Upper lobe of right lung (tissue), 1 donor: ENCODE measurements around the gene RING1. TPM values are rescaled to one million over a fixed set of nuclear protein-coding genes. Genes with fewer than 3 reads are reported as not detected.
A peak's percentile ranks its signal among the peaks of the same experiment; 100 is the strongest.

Experiments
- ATAC-seq: fragments of 200-7000 bp; cut with Tn5 transposase; one replicate; pipeline ENCODE4 v1.9.1; 2020; ENCODE audit warnings: mild to moderate bottlenecking, moderate library complexity
- DNase-seq: peaks from one replicate; pipeline ENCODE4 v3.0.0-alpha.2; 2020
- H3K27ac ChIP-seq: fragments of 200-600 bp; one replicate; pipeline ENCODE4 v1.8.0; 2022
- H3K27me3 ChIP-seq: fragments of 200-600 bp; one replicate; pipeline ENCODE4 v1.8.0; 2022; ENCODE audit warnings: mild to moderate bottlenecking
- H3K36me3 ChIP-seq: fragments of 200-600 bp; one replicate; pipeline ENCODE4 v1.8.0; 2022
- H3K4me1 ChIP-seq: fragments of 200-600 bp; one replicate; pipeline ENCODE4 v1.8.0; 2022
- H3K4me3 ChIP-seq: fragments of 200-600 bp; one replicate; pipeline ENCODE4 v1.8.0; 2022; ENCODE audit warnings: mild to moderate bottlenecking
- H3K9me3 ChIP-seq: fragments of 200-600 bp; one replicate; pipeline ENCODE4 v1.8.0; 2022
- intact Hi-C: fragments of 100-400 bp; cut with DNase I; formaldehyde crosslinking; loops from one replicate; pipeline ENCODE4 v1.11.0; 2022
- total RNA-seq: library from RNA; stranded (reverse); fragmentation: NEBNext Ultra II Directional; extraction: Animal tissue kit (Norgen Biotek cat#: 25700); gene quantifications from one replicate; pipeline ENCODE4 v1.2.1, GENCODE V29; 2021
- TF ChIP-seq, protein P1 (sequence below): fragments of 200-600 bp; IDR thresholded peaks from one replicate; pipeline ENCODE4 v1.8.0; 2022; ENCODE audit warnings: antibody characterized with exemption
- donor health status: DM: no; HTN: yes; CAD: no; lungs with severe emphysema.

Gene RING1
- total RNA-seq, 1 donor from 2014 or later: 42.0 TPM

DNA sequence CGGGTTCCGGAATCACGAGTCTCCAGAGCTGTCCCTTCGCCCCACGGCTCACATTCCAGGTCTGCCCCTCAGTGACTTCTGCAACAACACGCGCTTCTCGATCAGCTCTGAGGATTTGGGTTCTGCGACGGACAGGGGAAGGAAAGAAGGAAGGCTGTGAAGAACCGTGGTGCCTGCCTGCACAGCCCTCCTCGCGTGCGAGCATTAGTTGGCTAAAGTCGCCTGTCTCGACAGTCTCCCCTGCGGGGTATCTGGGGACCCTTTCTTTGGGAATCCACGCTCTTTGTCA lies 40.3 kb downstream of the RING1 start:
- Histone ChIP-seq H3K4me1 (peaks cover 21% of the 10 kb centered on the region), H3K27me3 (no peaks in the 10 kb centered on the region), H3K9me3 (no peaks in the 10 kb centered on the region), H3K27ac (peak overlapping the region; percentile 81), H3K36me3 (peaks cover 18% of the 10 kb centered on the region), H3K4me3 (peak overlapping the region; percentile 59)
- DNase-seq (peak; percentile 69), ATAC-seq (peak; percentile 1)
- intact Hi-C loops: loop anchor here (10.0 kb wide), 3 partner anchors 84 to 234 kb away; no protein-coding TSS in a partner anchor
- TF ChIP-seq, protein P1, sequence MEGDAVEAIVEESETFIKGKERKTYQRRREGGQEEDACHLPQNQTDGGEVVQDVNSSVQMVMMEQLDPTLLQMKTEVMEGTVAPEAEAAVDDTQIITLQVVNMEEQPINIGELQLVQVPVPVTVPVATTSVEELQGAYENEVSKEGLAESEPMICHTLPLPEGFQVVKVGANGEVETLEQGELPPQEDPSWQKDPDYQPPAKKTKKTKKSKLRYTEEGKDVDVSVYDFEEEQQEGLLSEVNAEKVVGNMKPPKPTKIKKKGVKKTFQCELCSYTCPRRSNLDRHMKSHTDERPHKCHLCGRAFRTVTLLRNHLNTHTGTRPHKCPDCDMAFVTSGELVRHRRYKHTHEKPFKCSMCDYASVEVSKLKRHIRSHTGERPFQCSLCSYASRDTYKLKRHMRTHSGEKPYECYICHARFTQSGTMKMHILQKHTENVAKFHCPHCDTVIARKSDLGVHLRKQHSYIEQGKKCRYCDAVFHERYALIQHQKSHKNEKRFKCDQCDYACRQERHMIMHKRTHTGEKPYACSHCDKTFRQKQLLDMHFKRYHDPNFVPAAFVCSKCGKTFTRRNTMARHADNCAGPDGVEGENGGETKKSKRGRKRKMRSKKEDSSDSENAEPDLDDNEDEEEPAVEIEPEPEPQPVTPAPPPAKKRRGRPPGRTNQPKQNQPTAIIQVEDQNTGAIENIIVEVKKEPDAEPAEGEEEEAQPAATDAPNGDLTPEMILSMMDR: no peak

DNA sequence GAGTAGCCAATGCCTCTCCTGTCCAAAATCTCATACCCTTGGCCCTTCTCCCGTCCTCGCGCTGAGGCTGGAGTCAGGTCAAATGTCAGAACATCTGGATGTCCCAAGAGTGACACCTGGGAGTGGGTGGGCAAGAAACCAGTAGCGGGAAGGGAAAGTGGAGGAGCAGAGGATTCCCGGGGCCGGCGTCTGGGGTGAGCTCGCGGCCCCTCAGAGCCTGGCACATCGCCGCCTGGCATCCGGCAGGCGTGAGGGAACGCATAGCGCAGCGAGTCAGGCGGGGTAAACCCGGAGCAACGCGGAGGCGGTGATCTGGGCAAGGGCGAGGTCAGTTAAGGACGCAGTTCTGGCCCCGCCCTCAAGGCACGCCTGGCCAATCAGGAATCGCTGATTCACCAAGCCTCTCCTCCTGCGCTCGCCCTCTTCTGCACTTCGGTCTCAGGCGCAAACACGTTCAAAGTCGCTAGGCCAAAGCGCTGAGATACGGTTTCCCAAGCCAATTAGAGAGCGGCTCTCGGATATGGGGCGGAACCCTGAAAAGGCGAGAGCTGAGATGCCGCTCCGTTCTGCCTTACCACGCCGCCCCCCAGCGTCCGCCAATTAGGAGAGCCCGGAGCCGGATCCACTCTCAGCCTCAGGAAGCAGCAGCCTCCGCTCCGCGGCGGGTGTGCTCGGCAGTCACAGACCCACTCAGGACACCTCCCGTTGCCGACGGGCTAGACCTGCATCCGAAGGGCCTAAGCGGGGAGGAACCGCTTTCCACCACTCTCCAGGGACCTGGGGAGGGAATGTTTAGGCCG lies 40.8 kb downstream of the RING1 start:
- Histone ChIP-seq H3K4me3 (peak overlapping the region; percentile 59), H3K4me1 (peaks cover 21% of the 10 kb centered on the region), H3K36me3 (peaks cover 22% of the 10 kb centered on the region), H3K27me3 (no peaks in the 10 kb centered on the region), H3K27ac (peak overlapping the region; percentile 95), H3K9me3 (no peaks in the 10 kb centered on the region)
- TF ChIP-seq, protein P1: peak; percentile 39
- ATAC-seq (peak; percentile 96), DNase-seq (peak; percentile 98)
- intact Hi-C loops: loop anchor here (10.0 kb wide), 3 partner anchors 84 to 234 kb away; no protein-coding TSS in a partner anchor

DNA sequence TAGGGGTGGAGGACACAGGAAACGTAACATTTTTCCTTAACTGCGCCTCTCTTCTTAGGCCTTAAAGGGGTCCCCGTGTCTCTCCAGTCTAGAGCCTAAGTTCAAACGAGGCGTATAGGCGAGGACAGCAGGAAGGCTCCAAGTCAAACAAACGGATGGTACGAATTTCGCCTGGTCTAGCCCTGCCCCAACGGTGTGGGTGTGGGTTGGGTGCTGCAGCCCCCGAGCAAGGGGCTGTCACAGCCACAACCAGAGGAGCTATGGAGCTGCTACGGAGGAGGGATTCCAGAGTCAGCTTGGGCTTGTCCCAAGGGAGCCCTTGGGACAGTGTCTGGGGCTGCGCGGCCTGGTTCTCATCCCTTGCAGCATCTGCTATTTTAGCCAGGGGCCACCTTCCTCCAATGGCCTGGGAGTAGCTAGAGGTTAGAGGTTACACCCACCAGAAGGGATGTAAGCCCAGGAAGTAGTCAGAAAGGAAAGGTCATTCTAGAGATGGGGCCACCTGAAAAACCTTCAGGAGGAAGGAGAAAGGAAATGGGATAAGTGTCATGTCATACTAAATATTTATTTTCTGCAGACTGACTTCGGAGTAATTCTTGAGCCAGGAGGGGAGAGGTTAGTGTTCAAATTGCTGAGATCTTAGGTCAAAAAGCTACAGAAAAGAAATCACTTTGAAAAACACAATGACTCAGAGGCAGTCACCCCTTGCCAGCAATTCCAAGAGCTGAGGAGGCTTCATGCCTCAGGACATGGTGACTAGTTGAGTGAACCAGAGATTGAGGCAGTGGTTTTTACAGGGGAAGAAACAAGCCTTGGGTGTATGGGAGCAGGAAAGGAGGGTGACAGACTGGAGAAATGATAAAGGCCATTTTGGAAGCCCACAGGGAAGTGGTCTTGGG lies 41.7 kb downstream of the RING1 start:
- ATAC-seq (no peak), DNase-seq (no peak)
- Histone ChIP-seq H3K4me1 (peaks cover 21% of the 10 kb centered on the region), H3K27me3 (no peaks in the 10 kb centered on the region), H3K4me3 (peak overlapping the region; percentile 59), H3K36me3 (peaks cover 28% of the 10 kb centered on the region), H3K9me3 (no peaks in the 10 kb centered on the region), H3K27ac (peak overlapping the region; percentile 95)
- TF ChIP-seq, protein P1: no peak
- intact Hi-C loops: loop anchor here (10.0 kb wide), 3 partner anchors 85 to 235 kb away; no protein-coding TSS in a partner anchor

DNA sequence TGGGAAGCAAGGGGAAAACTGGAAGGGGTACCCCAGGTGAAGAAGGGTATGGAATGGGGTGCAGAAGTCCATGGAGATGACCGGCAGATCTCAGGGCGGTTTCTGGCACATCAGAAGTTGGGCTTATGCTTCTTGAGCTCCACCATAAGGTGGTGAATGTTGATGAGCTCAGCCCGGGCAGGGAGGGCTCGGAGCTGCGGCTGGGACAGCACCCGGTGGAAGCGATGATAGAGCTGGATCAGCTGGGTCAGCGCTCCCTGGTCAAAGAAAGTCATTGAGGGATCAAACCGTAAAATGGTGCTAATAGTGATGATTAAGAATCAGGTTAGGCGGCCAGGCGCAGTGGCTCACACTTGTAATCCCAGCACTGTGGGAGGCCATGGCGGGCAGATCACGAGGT lies 42.4 kb downstream of the RING1 start:
- ATAC-seq (no peak), DNase-seq (no peak)
- Histone ChIP-seq H3K36me3 (peaks cover 28% of the 10 kb centered on the region), H3K4me1 (peaks cover 21% of the 10 kb centered on the region), H3K27me3 (no peaks in the 10 kb centered on the region), H3K4me3 (no peak overlapping the region), H3K9me3 (no peaks in the 10 kb centered on the region), H3K27ac (no peak overlapping the region)
- intact Hi-C loops: no loop called here
- TF ChIP-seq, protein P1: no peak

DNA sequence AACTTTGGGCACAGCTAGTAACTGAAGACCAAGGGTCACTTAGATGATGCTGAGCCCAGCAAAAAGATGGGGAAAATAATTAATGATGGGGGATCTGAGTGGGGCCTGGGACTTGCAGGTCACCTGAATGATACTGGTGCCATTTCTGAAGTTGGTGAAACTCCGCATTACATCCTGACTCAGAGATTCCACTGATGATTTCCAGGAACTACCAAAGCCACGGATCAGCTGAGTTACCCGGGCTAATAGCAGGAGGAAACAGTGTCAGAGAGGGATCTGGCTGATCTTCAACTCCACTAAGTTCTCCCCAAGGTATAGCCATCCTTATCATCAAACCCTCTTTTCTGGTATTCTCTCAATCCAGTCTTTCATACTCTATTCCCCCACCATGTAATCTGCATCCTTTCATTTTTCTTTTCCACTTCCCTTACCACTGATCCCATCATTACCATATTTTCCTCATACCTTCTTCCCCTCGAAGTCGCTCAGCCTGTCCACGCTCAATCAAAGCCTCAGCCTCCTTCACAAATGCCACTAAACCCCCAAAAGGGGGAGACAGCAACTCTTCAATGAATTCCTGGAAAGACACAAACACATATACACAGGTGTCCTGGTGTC lies 43.2 kb downstream of the RING1 start:
- no peak overlapping the region for H3K4me3 ChIP-seq
- peaks cover 21% of the 10 kb centered on the region for H3K4me1 ChIP-seq
- no peak overlapping the region for H3K27ac ChIP-seq
- no peaks in the 10 kb centered on the region for H3K9me3 ChIP-seq
- no peaks in the 10 kb centered on the region for H3K27me3 ChIP-seq
- no peak for DNase-seq
- no peak for ATAC-seq
- intact Hi-C loops: no loop called here
- TF ChIP-seq, protein P1: no peak
- peaks cover 28% of the 10 kb centered on the region for H3K36me3 ChIP-seq
